ENCODE results near the gene MRGPRX2. TPM values are rescaled to one million over a fixed set of nuclear protein-coding genes. Genes with fewer than 3 reads are reported as not detected.

The MRGPRX2 gene
- total RNA-seq, 3 donors from 2014 or later (not counting 1 experiment from before 2014, with no cell fraction given): 0.21 to 0.48 TPM; not detected in 1

DNA sequence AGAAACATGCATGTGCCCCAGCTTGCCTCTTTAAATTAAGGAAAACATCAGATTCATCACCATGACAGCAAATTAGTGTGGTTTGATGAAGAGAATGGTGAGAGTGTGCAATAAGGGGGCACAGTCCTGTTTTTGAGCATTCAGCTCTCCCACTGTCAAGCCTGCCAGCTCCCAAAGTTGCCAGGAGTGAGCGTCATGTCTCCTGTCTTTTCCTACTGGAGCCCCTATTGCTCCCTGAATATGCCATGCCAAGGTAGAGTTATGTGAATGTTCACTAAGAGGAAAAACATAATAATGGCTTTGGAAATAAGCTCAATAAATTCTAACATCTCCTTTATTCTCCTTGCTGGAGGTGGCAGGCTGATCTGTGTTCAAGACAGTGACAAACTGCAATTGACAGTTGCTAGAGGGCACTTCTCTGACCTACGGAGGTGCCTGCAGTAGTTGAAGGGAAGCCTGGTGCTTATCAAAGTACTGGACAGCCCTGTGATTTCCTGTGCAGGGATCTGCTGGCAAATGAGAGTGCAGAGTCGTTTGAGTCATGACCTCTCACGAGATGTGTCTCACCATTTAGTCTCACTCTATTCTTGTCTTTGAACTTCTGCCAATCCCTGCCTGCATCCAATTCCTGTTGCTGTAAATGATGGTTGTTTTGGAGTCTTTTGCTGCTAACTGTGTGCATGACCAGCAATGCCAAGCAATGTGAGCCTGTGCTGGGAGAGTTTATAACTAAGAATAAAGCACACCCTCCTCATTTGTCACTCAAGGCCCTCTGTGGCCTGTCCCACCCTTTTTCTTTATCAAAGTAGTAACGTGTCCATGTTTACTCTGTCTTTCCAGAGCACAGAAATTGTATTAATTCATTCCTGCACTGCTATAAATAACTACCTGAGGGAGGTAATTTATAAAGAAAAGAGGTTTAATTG is 34.8 kb downstream of the MRGPRX2 start:
- Mint-ChIP-seq H3K9me3 (no peaks in the 10 kb centered on the region), H3K4me1 (peaks cover 0 to 11% of the 10 kb centered on the region in 2 donors), H3K27me3 (ENCODE audit: low read depth in 2 of 2) (peaks cover 33 to 46% of the 10 kb centered on the region in 2 donors), H3K27ac (no peak overlapping the region), H3K4me3 (no peak overlapping the region), H3K36me3 (no peaks in the 10 kb centered on the region)
- WGBS (ENCODE audit: insufficient coverage): 40% methylated on average over 4 of the region's 5 CpGs
- no peaks in the 10 kb centered on the region for H3K9me3 ChIP-seq (ENCODE audit: control insufficient read depth, insufficient read depth, low read length)
- H3K4me3 ChIP-seq (ENCODE audit: low read length): no peak overlapping the region
- TF ChIP-seq, protein P1, sequence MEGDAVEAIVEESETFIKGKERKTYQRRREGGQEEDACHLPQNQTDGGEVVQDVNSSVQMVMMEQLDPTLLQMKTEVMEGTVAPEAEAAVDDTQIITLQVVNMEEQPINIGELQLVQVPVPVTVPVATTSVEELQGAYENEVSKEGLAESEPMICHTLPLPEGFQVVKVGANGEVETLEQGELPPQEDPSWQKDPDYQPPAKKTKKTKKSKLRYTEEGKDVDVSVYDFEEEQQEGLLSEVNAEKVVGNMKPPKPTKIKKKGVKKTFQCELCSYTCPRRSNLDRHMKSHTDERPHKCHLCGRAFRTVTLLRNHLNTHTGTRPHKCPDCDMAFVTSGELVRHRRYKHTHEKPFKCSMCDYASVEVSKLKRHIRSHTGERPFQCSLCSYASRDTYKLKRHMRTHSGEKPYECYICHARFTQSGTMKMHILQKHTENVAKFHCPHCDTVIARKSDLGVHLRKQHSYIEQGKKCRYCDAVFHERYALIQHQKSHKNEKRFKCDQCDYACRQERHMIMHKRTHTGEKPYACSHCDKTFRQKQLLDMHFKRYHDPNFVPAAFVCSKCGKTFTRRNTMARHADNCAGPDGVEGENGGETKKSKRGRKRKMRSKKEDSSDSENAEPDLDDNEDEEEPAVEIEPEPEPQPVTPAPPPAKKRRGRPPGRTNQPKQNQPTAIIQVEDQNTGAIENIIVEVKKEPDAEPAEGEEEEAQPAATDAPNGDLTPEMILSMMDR (IDR thresholded peaks at IDR 0.05): no peak
- DNase-seq: no peak
- no peaks in the 10 kb centered on the region for H3K27me3 ChIP-seq (ENCODE audit: control insufficient read depth, insufficient read depth, low read length)
- H3K4me1 ChIP-seq (ENCODE audit: control insufficient read depth, insufficient read depth, low read length): no peaks in the 10 kb centered on the region
- no peak overlapping the region for H3K27ac ChIP-seq (ENCODE audit: low read length)
- intact Hi-C loops (cut with micrococcal nuclease): no loop called here
- H3K36me3 ChIP-seq (ENCODE audit: control insufficient read depth, insufficient read depth, low read length): no peaks in the 10 kb centered on the region
- ATAC-seq: no peak

DNA sequence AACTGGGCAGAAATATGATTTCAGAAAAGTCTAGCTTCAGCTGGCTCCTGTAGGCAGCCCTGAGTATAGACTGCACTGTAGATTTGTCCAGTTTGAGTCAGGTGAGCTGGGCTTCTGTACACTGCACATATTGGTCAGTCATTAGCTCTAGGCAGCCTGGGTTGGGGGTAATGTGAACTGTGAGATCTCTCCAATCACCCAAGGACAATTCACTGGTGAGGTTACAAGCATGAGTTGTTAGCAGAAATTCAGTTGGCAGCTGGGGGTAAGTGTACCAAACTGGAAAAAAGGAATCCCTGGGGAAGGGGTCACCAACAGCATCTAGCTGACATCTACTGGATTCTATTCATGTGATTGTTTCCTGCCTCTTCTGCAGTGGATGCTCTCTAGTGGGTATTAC is 39.7 kb downstream of the MRGPRX2 start:
- Mint-ChIP-seq H3K4me3 (no peak overlapping the region), H3K27me3 (ENCODE audit: low read depth in 2 of 2) (peaks cover 39 to 62% of the 10 kb centered on the region in 2 donors), H3K27ac (no peak overlapping the region), H3K4me1 (peaks cover 0 to 3% of the 10 kb centered on the region in 2 donors), H3K9me3 (no peaks in the 10 kb centered on the region), H3K36me3 (no peaks in the 10 kb centered on the region)
- Histone ChIP-seq H3K9me3 (ENCODE audit: control insufficient read depth, insufficient read depth, low read length) (no peaks in the 10 kb centered on the region), H3K4me1 (ENCODE audit: control insufficient read depth, insufficient read depth, low read length) (no peaks in the 10 kb centered on the region), H3K27me3 (ENCODE audit: control insufficient read depth, insufficient read depth, low read length) (no peaks in the 10 kb centered on the region), H3K27ac (ENCODE audit: low read length) (no peak overlapping the region), H3K36me3 (ENCODE audit: control insufficient read depth, insufficient read depth, low read length) (no peaks in the 10 kb centered on the region), H3K4me3 (ENCODE audit: low read length) (no peak overlapping the region)
- ATAC-seq (no peak), DNase-seq (no peak)
- TF ChIP-seq, protein P1 (IDR thresholded peaks at IDR 0.05): no peak
- intact Hi-C loops (cut with micrococcal nuclease): no loop called here

DNA sequence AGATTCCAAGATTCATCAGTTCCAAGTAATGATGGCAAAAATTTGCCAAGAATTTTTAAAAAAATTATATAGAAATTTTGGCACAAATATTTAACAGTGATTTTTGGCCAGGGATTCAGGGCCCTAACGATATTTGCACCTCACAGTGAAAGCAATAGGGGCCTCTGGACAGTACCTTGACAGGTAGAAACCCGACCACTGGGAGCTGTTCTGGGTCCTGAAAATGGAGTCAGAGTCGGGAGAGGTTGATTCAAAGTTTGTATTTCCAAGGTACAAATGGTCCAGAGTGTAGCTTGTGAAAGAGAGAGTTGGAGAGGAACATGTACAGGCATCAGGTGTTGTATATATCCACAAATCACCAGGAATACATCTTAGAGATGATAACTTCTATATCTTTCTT is 41.6 kb downstream of the MRGPRX2 start:
- H3K4me3 ChIP-seq (ENCODE audit: low read length): no peak overlapping the region
- H3K9me3 ChIP-seq (ENCODE audit: control insufficient read depth, insufficient read depth, low read length): no peaks in the 10 kb centered on the region
- H3K4me1 ChIP-seq (ENCODE audit: control insufficient read depth, insufficient read depth, low read length): no peaks in the 10 kb centered on the region
- Mint-ChIP-seq H3K9me3 (no peaks in the 10 kb centered on the region), H3K4me3 (no peak overlapping the region), H3K27me3 (ENCODE audit: low read depth in 2 of 2) (peaks cover 29 to 53% of the 10 kb centered on the region in 2 donors), H3K4me1 (no peaks in the 10 kb centered on the region), H3K36me3 (no peaks in the 10 kb centered on the region), H3K27ac (no peak overlapping the region)
- DNase-seq: no peak
- no peaks in the 10 kb centered on the region for H3K27me3 ChIP-seq (ENCODE audit: control insufficient read depth, insufficient read depth, low read length)
- ATAC-seq: no peak
- intact Hi-C loops (cut with micrococcal nuclease): no loop called here
- TF ChIP-seq, protein P1 (IDR thresholded peaks at IDR 0.05): no peak
- WGBS (ENCODE audit: insufficient coverage): 24% methylated on average over 3 of the region's 3 CpGs
- no peaks in the 10 kb centered on the region for H3K36me3 ChIP-seq (ENCODE audit: control insufficient read depth, insufficient read depth, low read length)
- no peak overlapping the region for H3K27ac ChIP-seq (ENCODE audit: low read length)
